Omental fat pad (tissue), 4 donors: ENCODE measurements around the gene ANKRD53. TPM values are rescaled to one million over a fixed set of nuclear protein-coding genes. Genes with fewer than 3 reads are reported as not detected.

ENCODE experiments used
- ATAC-seq: fragments of 150-250 bp; one replicate; pipeline ENCODE4 v1.9.1; 2016; ENCODE audit warnings: mild to moderate bottlenecking, moderate library complexity; ENCODE audit not compliant: low FRiP score
- DNase-seq: peaks from one replicate; pipeline ENCODE4 v3.0.0-alpha.2; 2019; ENCODE audit warnings: low spot score
- CTCF ChIP-seq, 3 donors: fragments of 450-650 bp; IDR thresholded peaks; one replicate each; pipeline ENCODE4 v1.5.1; 2016 to 2017; ENCODE audit warnings: antibody characterized with exemption in 3 of 3, mild to moderate bottlenecking in 3 of 3, moderate library complexity in 2 of 3
- total RNA-seq, 4 donors: library from RNA; depleted of rRNA; stranded (reverse); fragments of >200 nt; gene quantifications; one replicate each; pipeline ENCODE4 v1.1.0, GENCODE V29; 2016

ANKRD53 gene
- total RNA-seq, 4 donors from 2014 or later = 6.2 to 16.8 (median 10.0) TPM

GRCh38 chr2:70966681-70967080 lies 11.7 kb upstream of the ANKRD53 start:
- TF ChIP-seq CTCF (IDR thresholded peaks at IDR 0.05) = no peak
- ATAC-seq = no peak
- DNase-seq = no peak

- ATAC-seq (no peak), DNase-seq (no peak)
- TF ChIP-seq CTCF (IDR thresholded peaks at IDR 0.05) = no peak
Observed at GRCh38 chr2:70967189-70967588, 11.2 kb upstream of the ANKRD53 start.

- no peak for DNase-seq
- TF ChIP-seq CTCF (IDR thresholded peaks at IDR 0.05) = no peak
- no peak for ATAC-seq
Observed at GRCh38 chr2:70974592-70974991, 3.8 kb upstream of the ANKRD53 start.

GRCh38 chr2:70975237-70975636 lies 3.2 kb upstream of the ANKRD53 start:
- no peak for TF ChIP-seq CTCF (IDR thresholded peaks at IDR 0.05)
- ATAC-seq (no peak), DNase-seq (no peak)

- TF ChIP-seq CTCF (IDR thresholded peaks at IDR 0.05) = peak in 1 of 3 donors; percentile 3
- DNase-seq (peak; percentile 82), ATAC-seq (peak; percentile 66)
Observed at GRCh38 chr2:70977605-70978205, 725 bp upstream of the ANKRD53 start.

- peak; percentile 19 for ATAC-seq
- DNase-seq = peak; percentile 32
- TF ChIP-seq CTCF (IDR thresholded peaks at IDR 0.05) = no peak
Observed at GRCh38 chr2:70979180-70979488, 704 bp downstream of the ANKRD53 start.

- DNase-seq = no peak
- no peak for TF ChIP-seq CTCF (IDR thresholded peaks at IDR 0.05)
- no peak for ATAC-seq
Observed at GRCh38 chr2:70979626-70980025, 1.2 kb downstream of the ANKRD53 start.
